Lower lobe of right lung (tissue), 2 donors: ENCODE measurements around the gene PLCL1. TPM values are rescaled to one million over a fixed set of nuclear protein-coding genes. Genes with fewer than 3 reads are reported as not detected.

ENCODE experiments used
- ATAC-seq, 2 donors: fragments of 200-7000 bp; cut with Tn5 transposase; one replicate each; pipeline ENCODE4 v1.9.1; 2020 to 2022; ENCODE audit warnings: mild to moderate bottlenecking in 2 of 2, moderate library complexity in 2 of 2
- DNase-seq: peaks from one replicate; pipeline ENCODE4 v3.0.0-alpha.2; 2020
- H3K27ac ChIP-seq: fragments of 200-600 bp; one replicate; pipeline ENCODE4 v1.8.0; 2022
- H3K27me3 ChIP-seq: fragments of 200-600 bp; one replicate; pipeline ENCODE4 v1.8.0; 2022; ENCODE audit warnings: low read depth
- H3K36me3 ChIP-seq: fragments of 200-600 bp; one replicate; pipeline ENCODE4 v1.8.0; 2022; ENCODE audit warnings: mild to moderate bottlenecking
- H3K4me1 ChIP-seq: fragments of 200-600 bp; one replicate; pipeline ENCODE4 v1.8.0; 2022
- H3K4me3 ChIP-seq: fragments of 200-600 bp; one replicate; pipeline ENCODE4 v1.8.0; 2022; ENCODE audit warnings: mild to moderate bottlenecking
- H3K9me3 ChIP-seq: fragments of 200-600 bp; one replicate; pipeline ENCODE4 v1.8.0; 2022
- intact Hi-C: fragments of 100-400 bp; cut with DNase I; formaldehyde crosslinking; loops from one replicate; pipeline ENCODE4 v1.11.0; 2022
- long read RNA-seq: library from polyadenylated mRNA; unstranded; transcript quantifications from one replicate; pipeline ENCODE4 v2.0.0, GENCODE V29; 2021
- total RNA-seq: library from RNA; stranded (reverse); fragmentation: NEBNext Ultra II Directional; extraction: Animal tissue kit (Norgen Biotek cat#: 25700); gene quantifications from one replicate; pipeline ENCODE4 v1.2.1, GENCODE V29; 2021
- TF ChIP-seq, protein P1 (sequence below): fragments of 200-600 bp; IDR thresholded peaks from one replicate; pipeline ENCODE4 v1.8.0; 2022; ENCODE audit warnings: antibody characterized with exemption, mild to moderate bottlenecking
- donor health status: DM: no; HTN: yes; CAD: no; lungs with severe emphysema.

PLCL1 gene
- 6.3 TPM for total RNA-seq
- long read RNA-seq, full-length matches to known transcripts = 5 of 13 reads
- long read RNA-seq, partial matches to known transcripts = 1 of 13 reads
- long read RNA-seq, other reads (novel, unspliced or antisense) = 7 of 13 reads

DNA sequence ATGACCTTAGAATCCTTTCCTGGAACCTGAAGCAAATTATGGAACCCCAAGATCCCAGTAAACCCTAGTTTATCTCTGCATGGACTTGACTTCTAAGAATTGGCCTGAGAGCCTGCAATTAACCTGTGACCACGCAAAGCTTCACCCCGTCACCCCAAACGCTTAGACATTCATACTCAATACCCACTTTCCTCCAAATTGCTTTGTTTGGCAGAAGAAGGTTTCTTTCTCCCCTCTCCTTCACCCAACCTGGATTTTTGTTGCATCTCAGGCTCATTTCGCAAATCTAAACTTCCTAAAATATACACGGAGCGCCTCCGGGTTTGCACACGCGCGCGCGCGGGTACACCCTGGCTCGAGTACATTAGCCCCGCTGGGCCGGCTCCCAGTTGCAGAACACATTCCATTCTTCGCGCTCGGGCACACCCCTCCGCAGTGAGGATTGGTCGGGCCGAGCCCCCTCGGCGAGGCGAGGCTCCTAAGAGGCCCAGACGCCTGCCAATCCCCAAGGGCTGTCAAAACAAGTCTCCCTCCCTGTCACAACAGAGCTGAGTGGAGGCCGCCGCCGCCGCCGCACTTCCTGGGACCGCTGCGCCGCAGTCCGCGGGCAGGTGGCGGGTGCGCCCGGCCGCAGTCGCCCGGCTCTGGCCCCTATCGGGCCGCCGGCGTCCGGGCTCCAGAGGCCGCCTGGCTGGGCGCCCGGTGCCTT is at the start of gene PLCL1:
PLCL1 (plus strand) TSS at position 545 of the 709 bp plus-strand sequence.
- DNase-seq (peak; percentile 95), ATAC-seq (peak; percentile 99)
- TF ChIP-seq, protein P1, sequence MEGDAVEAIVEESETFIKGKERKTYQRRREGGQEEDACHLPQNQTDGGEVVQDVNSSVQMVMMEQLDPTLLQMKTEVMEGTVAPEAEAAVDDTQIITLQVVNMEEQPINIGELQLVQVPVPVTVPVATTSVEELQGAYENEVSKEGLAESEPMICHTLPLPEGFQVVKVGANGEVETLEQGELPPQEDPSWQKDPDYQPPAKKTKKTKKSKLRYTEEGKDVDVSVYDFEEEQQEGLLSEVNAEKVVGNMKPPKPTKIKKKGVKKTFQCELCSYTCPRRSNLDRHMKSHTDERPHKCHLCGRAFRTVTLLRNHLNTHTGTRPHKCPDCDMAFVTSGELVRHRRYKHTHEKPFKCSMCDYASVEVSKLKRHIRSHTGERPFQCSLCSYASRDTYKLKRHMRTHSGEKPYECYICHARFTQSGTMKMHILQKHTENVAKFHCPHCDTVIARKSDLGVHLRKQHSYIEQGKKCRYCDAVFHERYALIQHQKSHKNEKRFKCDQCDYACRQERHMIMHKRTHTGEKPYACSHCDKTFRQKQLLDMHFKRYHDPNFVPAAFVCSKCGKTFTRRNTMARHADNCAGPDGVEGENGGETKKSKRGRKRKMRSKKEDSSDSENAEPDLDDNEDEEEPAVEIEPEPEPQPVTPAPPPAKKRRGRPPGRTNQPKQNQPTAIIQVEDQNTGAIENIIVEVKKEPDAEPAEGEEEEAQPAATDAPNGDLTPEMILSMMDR = no peak
- Histone ChIP-seq H3K36me3 (no peaks in the 10 kb centered on the region), H3K4me3 (peak within 1 kb of the TSS; percentile 80), H3K27me3 (no peaks in the 10 kb centered on the region), H3K27ac (peak within 1 kb of the TSS; percentile 69), H3K4me1 (peaks cover 26% of the 10 kb centered on the region), H3K9me3 (no peaks in the 10 kb centered on the region)
- intact Hi-C loops = no loop called here

DNA sequence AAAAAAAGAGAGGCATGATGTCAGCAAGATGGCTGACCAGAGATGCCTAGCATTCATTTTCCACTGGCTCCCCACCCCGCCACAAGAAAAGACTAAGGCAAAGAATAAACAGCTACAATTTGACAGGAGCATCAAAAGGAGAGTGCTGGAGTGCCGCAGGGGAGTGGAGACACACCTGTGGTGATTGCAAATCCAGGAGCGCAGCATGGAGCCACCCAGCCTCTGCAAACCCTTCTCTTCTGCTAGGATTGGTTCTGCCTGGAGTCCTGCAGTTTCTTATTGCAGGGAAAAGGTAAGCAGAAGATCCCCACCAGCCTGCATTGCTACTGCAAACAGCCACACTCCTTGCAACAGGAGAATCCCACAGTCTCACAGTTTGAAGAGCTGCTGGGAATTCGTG is 45.4 kb upstream of the PLCL1 start:
- intact Hi-C loops = no loop called here

DNA sequence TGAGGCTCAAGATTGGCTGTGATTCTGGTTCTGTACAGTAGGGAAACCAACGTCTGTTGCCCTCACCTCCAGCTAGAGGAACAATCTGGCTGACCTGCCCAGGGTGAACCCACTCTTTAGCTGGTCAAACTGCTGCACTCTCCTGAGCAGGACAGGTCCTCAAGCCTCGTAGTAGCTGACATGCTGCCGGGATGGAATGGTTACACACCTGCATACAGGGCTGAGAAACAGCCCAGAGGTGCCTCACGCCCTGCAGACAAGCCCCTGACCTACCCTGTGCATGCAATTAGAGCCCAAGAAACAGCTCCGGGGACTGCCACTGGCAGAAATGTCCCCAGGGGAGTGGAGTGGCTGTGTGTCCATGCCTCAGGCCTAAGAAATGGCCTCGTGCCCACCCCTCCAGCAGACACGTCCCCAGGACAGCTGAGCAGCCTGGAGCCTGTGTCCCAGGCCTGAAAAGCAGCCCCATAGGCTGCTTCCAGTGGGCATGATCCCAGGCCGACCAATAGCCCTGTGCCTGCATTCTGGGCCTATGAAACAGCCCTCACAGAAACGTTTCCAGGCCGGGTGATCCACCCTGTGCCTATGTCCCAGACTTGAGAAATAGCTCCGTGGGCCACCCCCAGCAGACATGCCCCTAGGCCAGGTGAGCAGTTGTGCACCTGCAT is 44.6 kb upstream of the PLCL1 start:
- Histone ChIP-seq H3K4me1 (no peaks in the 10 kb centered on the region), H3K4me3 (no peak overlapping the region), H3K27ac (no peak overlapping the region), H3K27me3 (no peaks in the 10 kb centered on the region), H3K9me3 (peaks cover 20% of the 10 kb centered on the region), H3K36me3 (no peaks in the 10 kb centered on the region)
- TF ChIP-seq, protein P1 = no peak
- ATAC-seq = peak in 1 of 2 donors; percentile 34
- peak; percentile 14 for DNase-seq
- intact Hi-C loops = no loop called here

More for the DNA sequence above, 45.4 kb upstream of the PLCL1 start:
- no peaks in the 10 kb centered on the region for H3K36me3 ChIP-seq
- TF ChIP-seq, protein P1 = no peak
- ATAC-seq (no peak), DNase-seq (peak; percentile 27)
- no peaks in the 10 kb centered on the region for H3K27me3 ChIP-seq
- no peak overlapping the region for H3K4me3 ChIP-seq
- H3K9me3 ChIP-seq = peaks cover 20% of the 10 kb centered on the region
- H3K27ac ChIP-seq = no peak overlapping the region
- no peaks in the 10 kb centered on the region for H3K4me1 ChIP-seq

DNA sequence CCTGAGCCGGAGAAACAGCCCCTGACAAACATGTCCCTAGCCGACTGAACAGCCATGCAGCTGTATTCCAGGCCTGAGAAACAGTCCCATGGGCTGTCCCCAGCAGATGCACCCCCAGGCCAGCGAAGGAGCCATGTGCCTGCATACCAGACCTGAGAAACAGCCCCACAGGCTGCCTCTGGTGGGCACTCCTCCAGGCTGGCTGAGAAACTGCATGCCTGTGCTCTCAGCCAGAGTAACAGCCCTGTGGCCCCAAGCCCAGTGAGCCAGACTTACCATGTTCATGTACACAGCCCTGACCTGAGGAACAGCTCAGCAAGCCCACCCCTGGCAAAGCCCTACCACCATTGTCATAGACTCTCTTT is 44.1 kb upstream of the PLCL1 start:
- TF ChIP-seq, protein P1 = no peak
- intact Hi-C loops = no loop called here
- no peaks in the 10 kb centered on the region for H3K27me3 ChIP-seq
- peaks cover 20% of the 10 kb centered on the region for H3K9me3 ChIP-seq
- DNase-seq = peak; percentile 20
- H3K27ac ChIP-seq = no peak overlapping the region
- ATAC-seq = peak in 1 of 2 donors; percentile 17
- H3K4me3 ChIP-seq = no peak overlapping the region
- H3K36me3 ChIP-seq = no peaks in the 10 kb centered on the region
- no peaks in the 10 kb centered on the region for H3K4me1 ChIP-seq

DNA sequence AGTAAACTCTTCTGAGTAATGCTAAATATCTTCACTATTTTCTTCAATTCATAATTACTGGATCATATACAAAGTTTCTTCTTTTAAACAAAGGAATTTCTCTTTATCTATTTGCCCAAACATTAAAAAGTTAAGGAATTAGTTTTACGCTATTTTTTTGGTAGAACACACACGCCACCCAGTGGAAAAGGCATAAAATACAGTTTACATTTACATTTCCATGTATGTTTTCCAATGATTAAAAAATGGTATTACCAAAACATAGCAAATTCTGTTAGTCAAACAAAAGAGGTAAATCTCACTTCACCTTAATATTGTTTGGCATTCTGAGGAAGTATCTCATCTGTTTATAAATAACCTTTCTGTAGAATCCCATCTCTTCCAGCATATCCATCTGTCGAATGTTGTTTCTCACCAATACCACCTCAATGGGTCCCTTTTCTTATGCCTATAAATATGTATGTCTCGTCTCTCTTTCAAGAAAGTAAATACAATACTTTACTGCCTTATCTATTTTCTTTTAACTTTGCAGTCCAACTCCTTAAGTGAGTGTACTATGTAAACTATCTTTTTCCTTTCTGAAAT is 26.5 kb upstream of the PLCL1 start:
- Histone ChIP-seq H3K36me3 (no peaks in the 10 kb centered on the region), H3K27me3 (no peaks in the 10 kb centered on the region), H3K9me3 (no peaks in the 10 kb centered on the region), H3K4me1 (no peaks in the 10 kb centered on the region), H3K4me3 (no peak overlapping the region), H3K27ac (no peak overlapping the region)
- DNase-seq (no peak), ATAC-seq (no peak)
- TF ChIP-seq, protein P1 = peak; percentile 72
- intact Hi-C loops = loop anchor here (10.0 kb wide), 1 partner anchor 273 kb away; the partner anchor contains the start of gene HSPE1
